ENCODE data around the gene PAX8. TPM values are rescaled to one million over a fixed set of nuclear protein-coding genes. Genes with fewer than 3 reads are reported as not detected.
A peak's percentile ranks its signal among the peaks of the same experiment; 100 is the strongest.
"Not testable (repeated sequence)": the region's sequence is repeated elsewhere in the genome, so short reads cannot be mapped to it uniquely, and the experiment has no call there.

Gene PAX8
- total and polyA plus RNA-seq, 2 experiments from 2014 or later = 0.16 TPM; not detected in 1

- DNase-seq (ENCODE audit: low spot score) = peak; percentile 32
- TF ChIP-seq CTCF (IDR thresholded peaks at IDR 0.05; ENCODE audit: poor library complexity) = peak; percentile 17
These were observed 18.9 kb upstream of the PAX8 start for GRCh38 chr2:113297590-113297989.

DNA sequence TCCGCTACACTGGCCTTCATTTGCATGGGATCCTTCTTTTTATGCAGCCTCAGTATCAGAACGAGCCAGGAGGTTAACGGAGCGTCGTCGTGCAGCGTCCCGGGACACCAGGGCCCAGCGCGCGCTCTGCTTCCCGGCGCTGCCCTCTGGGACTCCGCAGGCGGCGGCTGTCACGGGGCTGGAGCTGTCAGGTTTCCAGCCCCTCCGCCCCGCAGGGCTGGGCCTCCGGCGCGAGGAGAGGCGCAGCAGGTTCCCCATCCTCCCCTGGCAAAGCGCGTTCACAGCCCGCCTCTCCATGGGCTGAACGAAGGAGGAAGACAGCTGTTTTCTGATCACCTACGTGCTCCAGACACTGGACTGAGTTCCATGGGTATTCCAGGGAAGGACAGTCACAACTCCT, 12.5 kb upstream of the PAX8 start:
- Histone ChIP-seq H3K36me3 (replicated peaks; ENCODE audit: insufficient read depth, low read depth) (no peaks in the 10 kb centered on the region), H3K9me3 (ENCODE audit: low read depth) (no peaks in the 10 kb centered on the region), H3K27me3 (peaks cover 21% of the 10 kb centered on the region), H3K27ac (no peak overlapping the region), H2AFZ (no peak overlapping the region), H3K79me2 (no peaks in the 10 kb centered on the region), H3K9me2 (replicated peaks; ENCODE audit: insufficient read depth) (no peaks in the 10 kb centered on the region), H3K4me1 (ENCODE audit: insufficient read depth) (no peaks in the 10 kb centered on the region), H3K4me3 (no peak overlapping the region), H4K20me1 (ENCODE audit: insufficient read depth, poor library complexity, severe bottlenecking) (no peaks in the 10 kb centered on the region), H3K4me2 (peak overlapping the region; percentile 59)
- DNase-seq (ENCODE audit: low spot score) = peak; percentile 51
- TF ChIP-seq CTCF (IDR thresholded peaks at IDR 0.05; ENCODE audit: poor library complexity) (no peak), EZH2 (IDR thresholded peaks at IDR 0.05; ENCODE audit: borderline replicate concordance) (no peak), EZH2phosphoT487 (IDR thresholded peaks at IDR 0.05; ENCODE audit: low read depth, severe bottlenecking, unreplicated experiment) (no peak)
- 5% methylated on average over 28 of the region's 28 CpGs for WGBS (ENCODE audit: low lambda C conversion rate, missing lambda C conversion rate)

More at GRCh38 chr2:113297590-113297989, 18.9 kb upstream of the PAX8 start:
- 13% methylated on average over 2 of the region's 2 CpGs for WGBS (ENCODE audit: low lambda C conversion rate, missing lambda C conversion rate)
- not testable (repeated sequence) for H3K4me1 ChIP-seq (ENCODE audit: insufficient read depth); H3K36me3 ChIP-seq (replicated peaks; ENCODE audit: insufficient read depth, low read depth); H2AFZ ChIP-seq; H3K27ac ChIP-seq; H4K20me1 ChIP-seq (ENCODE audit: insufficient read depth, poor library complexity, severe bottlenecking); H3K4me3 ChIP-seq; H3K9me3 ChIP-seq (ENCODE audit: low read depth); H3K4me2 ChIP-seq; H3K9me2 ChIP-seq (replicated peaks; ENCODE audit: insufficient read depth); H3K79me2 ChIP-seq
- peaks cover 12% of the 10 kb centered on the region for H3K27me3 ChIP-seq

DNA sequence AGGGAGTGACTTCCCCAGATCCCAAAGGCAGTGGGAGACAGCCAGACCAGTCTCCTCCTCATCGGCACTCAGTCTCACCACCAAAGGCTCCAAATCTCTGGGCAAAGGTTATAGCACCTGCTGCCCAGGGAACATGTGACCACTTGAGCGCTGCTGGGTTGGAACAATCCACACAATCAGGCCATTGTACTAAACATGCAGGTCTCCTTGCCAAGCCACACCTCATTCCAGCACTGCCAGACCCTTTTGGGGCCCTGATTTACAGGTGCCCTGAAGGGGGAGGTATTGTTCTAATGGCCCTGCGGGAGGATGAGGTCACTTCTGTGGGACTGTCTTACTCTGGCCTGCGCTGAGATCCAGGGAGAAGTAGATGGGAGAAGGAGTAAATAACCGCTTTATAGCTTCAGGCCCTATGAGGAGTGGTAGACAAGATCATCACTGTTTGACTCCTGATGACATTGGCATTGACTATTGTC, 10.0 kb upstream of the PAX8 start:
- not testable (repeated sequence) for H2AFZ ChIP-seq; H4K20me1 ChIP-seq (ENCODE audit: insufficient read depth, poor library complexity, severe bottlenecking); H3K79me2 ChIP-seq; H3K4me3 ChIP-seq; H3K4me2 ChIP-seq; H3K9me2 ChIP-seq (replicated peaks; ENCODE audit: insufficient read depth); H3K36me3 ChIP-seq (replicated peaks; ENCODE audit: insufficient read depth, low read depth); H3K9me3 ChIP-seq (ENCODE audit: low read depth)
- H3K4me1 ChIP-seq (ENCODE audit: insufficient read depth) = peaks cover 12% of the 10 kb centered on the region
- peaks cover 20% of the 10 kb centered on the region for H3K27me3 ChIP-seq
- peak overlapping the region; percentile 87 for H3K27ac ChIP-seq
- 65% methylated on average over 5 of the region's 5 CpGs for WGBS (ENCODE audit: low lambda C conversion rate, missing lambda C conversion rate)
- peak; percentile 45 for DNase-seq (ENCODE audit: low spot score)

DNA sequence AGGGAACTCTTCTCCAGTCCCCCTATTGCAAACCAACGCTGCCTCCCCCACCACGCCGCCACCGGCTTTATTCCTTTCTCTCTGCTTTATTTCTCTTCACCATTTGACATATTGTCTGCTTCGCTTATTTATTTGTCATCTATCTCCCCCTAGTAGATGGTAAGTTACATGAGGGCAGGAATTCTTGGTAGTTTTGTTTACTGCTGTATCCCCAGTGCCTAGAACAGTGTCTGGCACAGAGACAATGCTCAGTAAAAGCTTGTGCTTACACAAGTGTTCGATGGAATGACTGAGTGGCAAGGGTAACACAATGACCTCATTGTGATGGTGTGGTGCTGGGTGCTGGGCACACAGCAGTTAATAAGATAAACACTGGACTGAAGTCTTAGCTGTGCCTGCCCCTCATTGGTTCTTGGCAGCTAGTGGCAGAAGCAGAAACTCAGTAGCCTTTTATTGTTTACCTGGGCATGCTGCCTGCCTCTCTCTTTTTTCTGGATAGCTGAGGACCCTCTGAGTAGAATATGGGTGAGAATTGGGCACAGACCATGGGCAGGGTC, 9.5 kb upstream of the PAX8 start:
- H2AFZ ChIP-seq; H3K4me3 ChIP-seq; H3K9me3 ChIP-seq (ENCODE audit: low read depth); H3K4me2 ChIP-seq; H4K20me1 ChIP-seq (ENCODE audit: insufficient read depth, poor library complexity, severe bottlenecking); H3K36me3 ChIP-seq (replicated peaks; ENCODE audit: insufficient read depth, low read depth); H3K79me2 ChIP-seq; DNase-seq (ENCODE audit: low spot score); H3K9me2 ChIP-seq (replicated peaks; ENCODE audit: insufficient read depth): not testable (repeated sequence)
- Histone ChIP-seq H3K27ac (peak overlapping the region; percentile 86), H3K4me1 (ENCODE audit: insufficient read depth) (peaks cover 17% of the 10 kb centered on the region), H3K27me3 (peaks cover 15% of the 10 kb centered on the region)
- 30% methylated on average over 6 of the region's 6 CpGs for WGBS (ENCODE audit: low lambda C conversion rate, missing lambda C conversion rate)

All from hepatocyte (in vitro differentiated cells).